GM18499 (cell line): ENCODE measurements around the gene TRIP10.

Experiments used
- ATAC-seq: cut with Tn5 transposase; IDR thresholded peaks from one replicate; pipeline ENCODE4 v1.9.1; 2021; ENCODE audit warnings: moderate number of reproducible peaks; ENCODE audit not compliant: insufficient read depth, unreplicated experiment

TRIP10 gene

DNA sequence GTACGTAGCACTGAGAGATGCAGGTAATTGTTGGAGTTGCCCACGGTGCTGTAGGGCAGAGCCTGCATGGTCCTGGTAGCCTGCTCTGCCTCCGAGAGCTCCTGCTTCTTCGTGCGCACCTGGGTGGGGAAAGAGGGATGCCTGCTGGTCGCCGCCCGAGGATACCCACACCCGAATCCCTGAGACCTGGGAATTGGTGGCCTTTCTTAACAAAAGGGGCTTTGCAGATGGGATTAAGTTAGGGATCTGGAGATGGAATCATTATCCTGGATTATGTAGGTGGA lies 28.5 kb upstream of the TRIP10 start:
- no peak for ATAC-seq

DNA sequence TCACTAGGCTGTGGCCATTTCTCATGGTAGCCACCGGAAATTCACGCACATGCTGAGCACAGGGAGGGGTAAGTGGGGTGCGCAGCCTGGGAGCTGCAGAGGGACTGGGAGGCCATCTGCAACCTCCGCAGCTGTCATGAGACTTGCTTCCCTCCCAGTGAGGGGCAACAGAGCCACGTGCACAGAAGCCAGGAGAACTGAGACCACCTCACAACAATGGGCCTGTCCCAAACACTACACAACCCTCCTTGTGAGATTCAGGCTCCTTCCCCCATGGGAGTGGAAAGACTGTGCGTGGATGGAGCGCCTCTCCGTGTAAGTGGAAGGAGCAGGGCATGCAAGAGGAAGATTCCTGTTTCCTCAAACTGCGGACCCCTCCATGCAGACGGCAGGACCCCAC lies 27.9 kb upstream of the TRIP10 start:
- no peak for ATAC-seq

DNA sequence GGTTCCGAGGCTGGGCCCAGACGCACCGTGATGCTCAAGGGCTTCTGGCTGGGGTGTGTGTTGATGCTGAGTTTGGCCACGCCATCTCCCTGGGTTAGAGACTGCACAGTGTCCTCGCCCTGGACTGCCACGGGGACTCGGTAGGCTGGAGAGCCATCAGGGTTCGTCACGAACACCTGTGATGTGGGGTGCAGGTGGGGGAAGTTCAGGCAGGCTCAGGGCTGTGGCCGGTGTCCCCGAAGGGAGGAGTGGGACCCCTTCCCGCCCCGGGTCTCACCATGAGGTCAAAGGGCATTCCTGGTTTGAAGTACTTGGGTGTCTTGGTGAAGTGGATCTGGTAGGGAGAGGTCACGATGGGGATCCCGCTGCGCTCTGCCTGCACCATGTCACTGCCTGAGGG lies 27.2 kb upstream of the TRIP10 start:
- ATAC-seq = no peak

DNA sequence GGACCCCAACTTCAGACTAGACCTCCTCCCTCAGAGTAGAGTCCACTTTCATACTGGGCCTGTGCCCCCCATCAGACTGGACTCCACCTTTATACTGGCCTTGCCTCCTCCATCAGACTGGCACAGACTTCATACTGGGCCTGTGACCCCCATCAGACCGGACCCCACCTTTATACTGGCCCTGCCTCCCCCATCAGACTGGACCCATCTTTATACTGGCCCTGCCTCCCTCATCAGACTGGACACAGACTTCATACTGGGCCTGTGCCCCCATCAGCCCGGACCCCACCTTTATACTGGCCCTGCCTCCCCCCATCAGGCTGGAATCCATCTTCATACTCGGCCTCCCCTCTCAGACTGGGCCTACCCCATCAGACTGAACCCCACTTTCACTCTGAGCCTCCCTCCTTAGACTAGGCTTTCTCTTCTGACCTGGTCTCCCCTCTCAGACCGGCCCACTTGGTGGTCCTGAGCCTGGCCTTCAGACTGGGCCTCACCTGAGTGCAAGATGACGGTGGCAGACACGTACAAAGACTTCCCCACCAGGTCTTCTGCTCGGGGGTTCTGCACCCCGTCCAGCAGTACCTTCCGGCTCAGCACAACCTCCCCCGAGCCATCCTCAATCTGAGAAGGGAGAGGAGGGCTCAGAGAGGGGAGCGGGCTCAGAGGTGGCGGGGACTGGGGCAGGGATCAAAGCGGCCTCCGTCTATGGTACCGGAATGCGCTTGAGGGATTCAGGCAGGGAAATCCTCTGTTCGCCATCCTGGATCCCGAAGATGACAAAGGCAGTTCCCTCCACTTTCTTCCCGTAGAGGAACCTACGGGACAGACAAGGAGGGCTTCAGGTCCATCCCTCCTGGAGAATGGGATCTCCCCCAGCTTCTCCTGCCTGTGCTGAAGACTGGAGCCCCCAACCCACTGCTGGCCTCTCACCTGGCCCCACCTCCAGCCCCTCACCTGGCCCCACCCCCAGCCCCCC lies 26.5 kb upstream of the TRIP10 start:
- ATAC-seq = no peak

DNA sequence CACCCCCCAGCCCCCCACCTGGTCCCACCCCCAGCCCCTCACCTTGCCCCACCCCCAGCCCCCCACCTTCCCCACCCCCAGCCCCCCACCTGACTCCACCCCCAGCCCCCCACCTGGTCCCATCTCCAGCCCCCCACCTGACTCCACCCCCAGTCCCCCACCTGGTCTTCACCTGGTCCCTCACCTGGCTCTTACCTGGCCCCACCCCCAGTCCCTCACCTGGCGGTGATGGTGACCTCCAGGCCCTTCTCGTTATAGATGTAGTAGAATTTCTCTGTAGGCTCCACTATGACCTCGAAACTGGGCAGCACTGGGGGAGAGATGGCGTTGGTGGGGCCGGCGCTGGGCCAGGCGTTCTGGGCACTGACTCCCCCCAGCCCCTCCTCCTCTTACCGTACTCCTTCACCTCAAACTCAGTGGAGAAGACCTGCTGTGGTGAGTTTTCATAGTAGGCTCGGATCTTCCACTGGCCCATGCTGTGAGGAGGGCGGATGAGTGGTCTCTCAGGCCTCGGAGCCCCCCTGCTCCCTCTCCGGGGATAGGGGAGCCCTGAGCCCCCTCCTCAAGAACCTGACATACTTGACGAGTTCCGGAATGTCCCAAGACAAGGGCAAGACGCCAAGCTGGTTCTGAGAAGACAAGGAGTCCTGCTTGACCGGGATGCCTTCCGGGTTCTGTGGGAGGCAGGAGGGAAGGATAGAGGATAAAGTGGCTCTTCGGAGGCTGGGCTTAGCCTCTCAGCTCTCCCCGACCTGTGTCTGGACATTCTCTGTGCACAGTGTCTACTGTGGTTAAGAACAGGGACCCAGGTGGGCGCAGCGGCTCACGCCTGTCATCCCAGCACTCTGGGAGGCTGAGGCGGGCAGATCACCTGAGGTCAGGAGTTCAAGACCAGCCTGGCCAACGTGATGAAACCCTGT lies 25.4 kb upstream of the TRIP10 start:
- no peak for ATAC-seq

DNA sequence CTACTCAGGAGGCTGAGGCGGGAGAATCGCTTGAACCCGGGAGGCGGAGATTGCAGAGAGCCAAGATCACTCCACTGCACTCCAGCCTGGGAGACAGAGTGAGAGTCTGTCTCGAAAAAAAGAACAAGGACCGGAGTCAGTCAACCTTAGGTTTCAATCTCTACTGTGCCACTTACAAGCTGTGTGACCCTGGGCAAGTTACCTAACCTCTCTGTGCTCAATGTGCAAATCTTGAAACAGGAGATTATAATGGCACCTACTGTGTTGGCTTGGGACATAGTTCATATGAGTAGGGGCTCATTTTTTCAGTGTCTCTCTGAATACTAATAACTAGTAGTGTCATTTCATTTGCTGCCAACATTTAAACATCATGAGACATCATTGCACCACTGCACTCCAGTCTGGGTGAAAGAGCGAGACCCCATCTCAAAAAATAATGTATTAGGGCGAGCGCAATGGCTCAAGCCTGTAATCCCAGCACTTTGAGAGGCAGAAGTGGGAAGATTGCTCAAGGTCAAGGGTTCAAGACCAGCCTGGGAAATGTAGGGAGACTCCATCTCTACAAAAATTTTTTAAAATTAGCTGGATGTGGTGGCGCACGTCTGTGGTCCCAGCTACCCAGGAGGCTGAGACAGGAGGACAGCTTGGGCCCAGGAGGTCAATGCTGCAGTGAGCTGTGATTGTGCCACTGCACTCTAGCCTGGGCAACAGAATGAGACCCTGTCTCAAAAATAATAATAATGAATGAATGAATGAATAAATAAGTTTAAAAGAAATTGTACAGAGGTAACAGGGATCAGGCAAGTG lies 24.5 kb upstream of the TRIP10 start:
- ATAC-seq = no peak

DNA sequence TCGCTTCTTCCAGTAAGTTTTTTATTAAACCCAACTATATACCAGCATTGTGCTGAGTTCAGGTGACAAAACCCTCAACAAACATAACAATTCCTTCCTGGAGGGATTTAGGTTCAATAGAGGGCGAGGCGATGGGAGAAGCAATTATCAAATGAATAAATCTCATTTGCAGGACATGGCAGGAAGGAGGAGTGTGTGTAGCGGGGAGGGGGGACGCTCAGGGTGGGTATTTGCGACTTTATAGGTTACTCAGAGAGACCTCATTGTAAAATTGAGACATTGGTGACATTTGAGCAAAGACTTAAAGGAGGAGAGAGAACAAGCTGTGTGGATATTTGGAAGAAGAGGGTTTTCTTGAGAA lies 22.9 kb upstream of the TRIP10 start:
- no peak for ATAC-seq

DNA sequence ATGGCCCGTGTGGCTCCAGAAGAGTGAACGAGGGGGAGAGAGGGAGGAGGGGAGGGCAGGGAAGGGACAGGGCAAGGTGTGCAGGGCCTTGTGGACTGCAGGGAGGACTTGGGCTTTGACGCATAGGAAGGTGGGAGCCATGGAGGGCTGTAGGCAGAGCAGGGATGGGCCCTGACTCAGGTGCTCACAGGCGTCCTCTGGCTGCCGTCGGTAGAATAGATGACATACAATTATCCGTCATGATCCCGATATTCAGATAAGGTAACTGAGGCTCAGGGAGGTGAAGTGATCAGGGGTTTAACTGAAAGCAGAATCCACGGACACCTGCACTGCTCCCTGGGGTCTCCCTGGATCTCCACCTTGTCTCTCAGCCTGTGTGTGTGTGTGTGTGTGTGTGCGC lies 22.4 kb upstream of the TRIP10 start:
- ATAC-seq = no peak

DNA sequence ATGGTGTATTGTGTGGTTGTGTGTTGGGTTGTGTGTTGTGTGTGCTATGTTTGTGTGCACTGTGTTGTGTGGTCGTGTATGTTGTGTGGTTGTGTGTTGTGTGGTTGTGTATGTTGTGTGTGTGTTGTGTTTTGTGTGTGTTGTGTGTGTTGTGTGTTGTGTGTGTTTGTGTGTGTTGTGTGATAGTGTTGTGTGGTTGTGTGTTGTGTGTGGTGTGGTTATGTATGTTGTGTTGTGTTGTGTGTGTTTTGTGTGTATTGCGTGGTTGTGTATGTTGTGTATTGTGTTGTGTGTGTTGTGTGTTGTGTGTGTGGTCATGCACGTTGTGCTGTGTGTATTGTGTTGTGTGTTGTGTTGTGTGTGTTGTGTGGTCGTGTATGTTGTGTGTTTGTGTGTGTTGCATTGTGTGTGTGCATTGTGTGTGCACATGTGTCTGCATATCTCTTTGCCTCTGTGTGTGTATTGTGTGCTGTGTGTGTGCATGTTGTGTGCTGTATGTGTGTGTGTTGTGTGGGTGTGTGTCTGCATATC lies 22.0 kb upstream of the TRIP10 start:
- no peak for ATAC-seq

DNA sequence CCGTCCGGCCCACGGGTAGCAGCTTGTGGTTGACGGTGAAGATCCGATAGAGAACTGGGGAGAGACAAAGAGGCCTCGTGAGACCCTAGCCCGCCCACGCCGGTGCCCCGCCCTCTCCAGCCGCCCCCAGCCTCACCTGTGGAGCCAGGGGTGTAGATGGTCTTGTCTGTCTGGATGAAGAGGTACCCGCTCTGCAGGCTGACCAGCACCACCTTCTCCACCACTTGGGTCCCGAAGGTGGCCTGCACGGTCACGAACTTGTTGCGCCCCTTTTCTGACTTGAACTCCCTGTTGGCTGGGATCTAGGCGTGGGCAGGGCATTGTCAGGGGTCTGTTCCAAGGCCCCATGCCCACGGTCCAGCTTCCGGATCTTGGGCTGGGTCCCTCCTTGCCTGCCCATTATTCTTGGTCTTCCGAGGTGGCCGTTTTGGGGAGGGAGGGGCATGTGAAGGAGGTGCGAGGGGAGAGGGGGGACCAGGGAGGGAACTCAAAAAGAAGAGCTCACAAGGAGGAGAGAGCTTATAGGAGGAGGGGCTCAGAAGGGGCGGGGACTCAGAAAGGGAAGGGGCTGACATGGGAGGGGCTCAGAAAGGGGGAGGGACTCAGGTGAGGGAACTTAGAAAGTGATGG lies 21.3 kb upstream of the TRIP10 start:
- ATAC-seq = no peak

DNA sequence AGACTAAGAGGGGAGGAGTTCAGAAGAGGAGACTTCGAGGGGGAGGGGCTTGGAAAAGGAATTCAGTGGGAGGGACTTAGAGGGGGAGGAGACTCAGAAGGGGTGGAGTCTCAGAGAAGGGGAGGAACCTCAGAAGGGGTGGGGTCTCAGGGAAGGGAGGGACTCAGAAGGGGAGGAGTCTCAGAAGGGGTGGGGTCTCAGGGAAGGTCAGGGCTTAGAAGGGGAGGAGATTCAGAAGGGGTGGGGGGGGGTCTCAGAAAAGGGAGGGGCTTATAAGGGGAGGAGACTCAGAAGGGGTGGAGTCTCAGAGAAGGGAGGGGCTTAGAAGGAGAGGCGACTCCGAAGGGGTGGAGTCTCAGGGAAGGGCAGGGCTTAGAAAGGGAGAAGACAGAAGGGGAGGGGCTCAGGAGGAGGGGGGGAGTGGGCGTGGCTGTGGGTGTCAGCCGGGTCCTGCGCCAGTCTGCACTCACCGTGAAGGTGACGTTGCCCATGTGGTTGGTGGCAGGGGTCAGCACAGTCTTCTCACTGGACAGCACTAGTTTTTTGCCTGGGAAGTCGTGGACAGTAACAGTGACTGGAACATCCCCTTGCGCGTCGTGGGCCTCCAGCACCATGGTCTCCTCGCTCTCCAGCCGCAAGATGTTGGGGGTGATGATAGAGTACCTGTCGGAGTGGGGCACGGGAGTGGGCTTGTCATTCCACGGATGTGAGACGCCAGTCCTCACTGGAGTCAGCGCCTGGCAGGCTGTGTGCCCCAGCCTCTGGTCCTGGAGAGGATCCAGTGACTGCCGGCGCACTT lies 20.5 kb upstream of the TRIP10 start:
- no peak for ATAC-seq

DNA sequence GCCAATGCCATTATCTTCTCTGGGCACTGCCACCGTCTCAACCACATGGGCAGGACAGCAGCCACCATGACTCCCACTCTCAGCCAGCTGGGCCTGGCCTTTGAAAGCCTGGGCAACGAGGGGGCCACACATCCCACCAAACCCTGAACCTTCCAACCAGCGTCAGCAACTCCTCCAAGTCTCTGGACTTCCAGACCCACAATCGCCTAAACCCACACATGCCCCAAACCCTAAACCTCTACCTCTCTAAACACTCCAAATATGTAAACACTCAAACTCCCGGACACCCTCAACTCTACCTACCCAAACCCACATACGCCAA lies 20.0 kb upstream of the TRIP10 start:
- ATAC-seq = no peak

DNA sequence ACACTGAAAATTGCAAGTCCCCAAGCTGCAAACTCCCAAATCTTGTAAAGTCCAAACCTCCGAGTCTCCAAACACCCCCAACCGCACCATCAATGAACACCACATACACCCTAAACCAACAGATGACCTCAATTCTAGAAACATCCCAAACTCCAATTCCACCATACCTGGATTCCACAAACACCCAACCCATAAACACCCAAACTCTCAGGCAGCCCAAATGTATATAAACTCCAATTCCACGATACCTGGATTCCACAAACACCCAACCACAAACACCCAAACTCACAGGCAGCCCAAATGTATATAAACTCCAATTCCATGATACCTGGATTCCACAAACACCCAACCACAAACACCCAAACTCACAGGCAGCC lies 19.5 kb upstream of the TRIP10 start:
- no peak for ATAC-seq

DNA sequence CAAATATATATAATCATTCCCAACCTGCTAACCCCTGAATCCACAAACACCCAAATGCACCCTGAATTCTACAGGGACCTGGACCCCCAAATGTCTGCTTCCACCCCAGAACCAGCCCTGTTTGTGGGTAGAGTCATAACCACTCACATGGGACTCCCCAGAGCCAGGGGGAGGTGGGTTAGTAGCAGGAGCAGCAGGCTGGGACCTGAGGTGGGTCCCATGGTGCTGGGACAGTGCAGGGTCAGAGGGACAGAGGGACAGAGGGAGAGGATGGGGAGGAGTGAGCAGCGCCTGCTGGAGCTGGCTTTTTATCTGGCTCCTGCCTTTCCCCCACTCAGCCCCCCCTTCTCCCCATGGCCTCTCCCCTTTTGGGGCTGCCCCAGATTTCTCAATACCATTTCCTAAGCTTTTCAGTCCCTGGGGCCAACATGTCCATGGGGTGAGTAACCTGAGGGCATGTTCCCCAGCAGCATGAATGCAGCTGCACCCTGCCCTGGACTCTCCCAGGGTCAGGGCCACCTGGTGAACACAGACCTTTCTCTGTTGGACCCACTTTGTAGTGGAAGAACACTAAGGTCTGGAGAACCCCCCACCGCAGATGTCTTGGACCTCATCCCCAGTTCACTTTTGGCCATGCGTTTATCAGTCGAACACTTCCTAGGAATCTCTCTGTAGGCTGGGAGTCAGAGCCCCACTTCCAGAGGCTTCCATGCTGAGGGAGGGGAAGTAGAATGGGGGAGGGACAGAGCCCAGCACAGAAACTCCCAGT lies 18.9 kb upstream of the TRIP10 start, which contains the start of gene C3:
C3 (minus strand) TSS at position 282 of the 769 bp plus-strand sequence; CDS start at position 221, 61 bp downstream.
- ATAC-seq = no peak

DNA sequence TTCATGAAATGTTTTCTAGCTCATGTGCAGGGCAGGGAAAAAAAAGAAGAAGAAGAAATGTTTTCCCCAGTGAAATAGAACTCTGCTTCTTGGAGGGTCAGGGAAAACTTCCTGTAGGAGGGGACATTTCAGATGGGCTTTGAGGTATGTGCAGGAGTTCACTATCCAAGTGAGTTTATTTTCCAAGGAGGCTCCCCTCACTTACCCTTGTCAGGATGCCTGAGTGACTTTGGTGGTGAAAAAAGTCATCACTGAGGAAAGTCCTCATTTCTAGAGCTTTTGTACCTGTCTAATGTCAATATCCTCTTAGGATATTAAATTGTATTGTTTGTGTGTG lies 18.4 kb upstream of the TRIP10 start:
- ATAC-seq = no peak

DNA sequence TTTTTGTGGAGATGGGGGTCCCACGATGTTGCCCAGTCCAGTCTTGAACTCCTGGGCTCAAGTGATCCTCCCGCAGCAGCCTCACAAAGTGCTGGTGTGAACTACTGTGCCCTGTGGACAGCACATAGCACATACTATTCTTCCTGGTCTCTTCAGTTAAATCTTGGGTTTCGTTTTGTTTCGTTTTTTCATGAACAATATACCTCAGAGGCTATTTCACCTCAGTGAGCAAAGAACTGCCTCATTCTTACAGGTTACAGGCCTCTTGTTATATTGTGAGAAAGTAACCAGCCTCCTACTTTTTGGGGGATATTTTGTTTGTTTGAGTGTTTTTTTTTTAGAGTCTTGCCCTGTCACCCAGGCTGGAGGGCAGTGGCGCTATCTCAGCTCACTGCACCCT lies 17.7 kb upstream of the TRIP10 start:
- no peak for ATAC-seq

DNA sequence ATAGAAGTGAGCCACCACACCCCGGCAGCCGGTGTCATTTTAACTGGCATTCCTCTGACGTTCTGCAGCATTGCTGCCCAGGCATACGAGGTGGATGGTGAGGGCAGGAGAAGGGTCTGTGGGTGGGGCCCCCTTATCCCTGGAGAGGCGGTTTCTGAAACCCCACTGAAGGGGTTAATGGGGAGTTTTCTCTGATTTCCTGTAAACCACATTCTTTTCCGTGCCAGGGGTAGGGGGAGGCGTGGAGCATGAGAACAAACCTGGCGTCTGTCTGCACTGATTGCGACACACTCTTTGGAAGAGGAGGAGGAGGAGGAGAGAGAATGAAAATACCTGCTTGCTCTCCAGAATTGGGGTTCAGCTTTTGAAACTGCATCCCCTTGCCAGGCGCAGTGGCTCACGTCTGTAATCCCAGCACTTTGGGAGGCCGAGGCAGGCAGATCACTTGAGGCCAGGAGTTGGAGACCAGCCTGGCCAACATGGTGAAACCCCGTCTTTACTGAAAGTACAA lies 16.3 kb upstream of the TRIP10 start:
- ATAC-seq = no peak

DNA sequence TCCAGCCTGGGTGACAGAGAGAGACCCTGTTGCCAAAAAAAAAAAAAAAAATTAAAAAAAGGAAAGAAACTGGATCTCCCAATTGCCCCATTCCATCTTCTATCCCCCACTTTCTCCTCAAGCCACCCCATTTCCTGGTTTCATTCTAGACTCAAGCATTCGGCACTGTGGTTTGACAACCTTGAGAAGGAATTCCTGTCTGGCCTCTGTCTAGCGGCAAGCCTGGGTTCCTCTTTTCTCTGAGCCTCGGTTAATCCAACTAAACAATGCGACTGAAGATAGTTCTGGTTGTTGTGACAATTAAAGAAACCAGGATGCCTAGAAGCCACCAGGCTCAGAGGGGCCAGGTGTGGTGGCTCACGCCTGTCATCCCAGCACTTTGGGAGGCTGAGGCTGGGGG lies 15.7 kb upstream of the TRIP10 start:
- ATAC-seq = no peak
